HG03280 (cell line): Measurements from ENCODE around the gene CDC20.

Experiments
- ATAC-seq: cut with Tn5 transposase; IDR thresholded peaks from one replicate; pipeline ENCODE4 v1.9.1; 2021; ENCODE audit warnings: mild to moderate bottlenecking, moderate library complexity; ENCODE audit not compliant: unreplicated experiment

The CDC20 gene

DNA sequence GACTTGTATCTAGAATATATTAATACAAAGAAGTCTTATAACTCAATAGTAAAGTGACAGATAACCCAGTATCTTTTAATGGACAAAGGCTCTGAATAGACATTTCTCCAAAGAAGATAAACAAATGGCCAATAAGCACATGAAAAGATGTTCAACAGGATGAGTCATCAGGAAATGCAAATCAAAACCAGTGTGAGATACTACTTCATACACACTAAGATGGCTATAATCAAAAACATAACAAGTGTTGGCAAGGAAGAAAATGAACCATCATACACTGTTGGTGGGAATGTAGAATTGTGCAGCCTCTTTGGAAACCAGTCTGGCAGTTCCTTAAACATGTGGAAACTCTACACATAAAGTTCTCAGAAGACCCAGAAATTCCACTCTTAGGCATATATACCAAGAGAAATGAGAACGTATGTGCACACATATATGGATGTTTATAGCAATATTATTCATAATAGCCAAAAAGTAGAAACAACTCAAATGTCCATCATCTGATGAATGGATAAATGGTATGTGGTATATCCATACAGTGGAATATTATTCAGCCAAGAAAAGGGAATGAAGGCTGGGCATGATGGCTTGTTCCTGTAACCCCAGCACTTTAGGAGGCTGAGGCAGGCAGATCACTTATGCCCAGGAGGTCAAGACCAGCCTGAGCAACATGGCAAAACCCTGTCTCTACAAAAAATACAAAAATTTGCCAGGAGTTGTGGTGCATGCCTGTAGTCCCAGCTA lies 31.1 kb upstream of the CDC20 start:
- ATAC-seq = no peak

GRCh38 chr1:43329995-43330751 lies 28.6 kb upstream of the CDC20 start:
- ATAC-seq = no peak

DNA sequence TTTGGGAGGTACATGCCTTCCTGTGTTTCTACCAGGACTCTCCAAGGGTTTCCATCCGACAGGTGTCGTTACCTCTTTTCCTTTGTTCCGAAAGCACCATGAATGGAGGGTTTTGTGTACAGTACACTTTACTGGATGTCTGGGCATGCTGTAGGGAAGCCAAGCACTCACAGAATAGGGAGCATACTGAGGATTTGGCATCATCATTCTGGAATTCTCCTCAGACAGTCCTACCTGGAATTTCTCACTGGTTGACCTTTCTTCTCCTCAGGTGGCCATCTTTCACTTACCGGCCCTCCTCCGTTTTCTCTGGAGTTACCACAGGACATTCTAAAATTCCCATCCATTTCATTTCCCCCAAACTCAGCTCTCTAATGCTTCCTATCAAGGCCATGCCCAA lies 27.1 kb upstream of the CDC20 start:
- no peak for ATAC-seq

GRCh38 chr1:43334453-43335205 lies 24.2 kb upstream of the CDC20 start:
- no peak for ATAC-seq

GRCh38 chr1:43337588-43337987 lies 21.2 kb upstream of the CDC20 start, which contains the start of gene MPL:
Gene MPL (plus strand): TSS chr1:43337818. CDS start chr1:43337849, 31 bp downstream.
- no peak for ATAC-seq

DNA sequence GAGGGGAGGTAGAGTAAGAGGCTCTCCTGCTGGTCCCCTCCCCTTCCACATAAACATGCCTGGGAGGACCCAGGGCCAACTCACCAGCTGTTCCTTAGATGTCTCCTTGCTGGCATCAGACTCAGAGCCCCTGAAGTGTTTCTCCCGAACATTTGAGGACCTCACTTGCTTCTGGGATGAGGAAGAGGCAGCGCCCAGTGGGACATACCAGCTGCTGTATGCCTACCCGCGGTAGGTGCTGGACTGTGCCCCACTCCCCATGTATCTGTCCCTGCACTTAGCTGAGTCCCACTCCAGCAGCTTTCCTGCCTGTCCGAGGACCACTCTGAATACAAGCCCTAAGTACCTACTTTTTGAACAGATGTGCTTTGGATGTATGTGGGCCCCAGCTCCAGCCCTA lies 20.8 kb upstream of the CDC20 start:
- ATAC-seq = no peak

- ATAC-seq = no peak
Observed at GRCh38 chr1:43339584-43340232, 19.1 kb upstream of the CDC20 start.

DNA sequence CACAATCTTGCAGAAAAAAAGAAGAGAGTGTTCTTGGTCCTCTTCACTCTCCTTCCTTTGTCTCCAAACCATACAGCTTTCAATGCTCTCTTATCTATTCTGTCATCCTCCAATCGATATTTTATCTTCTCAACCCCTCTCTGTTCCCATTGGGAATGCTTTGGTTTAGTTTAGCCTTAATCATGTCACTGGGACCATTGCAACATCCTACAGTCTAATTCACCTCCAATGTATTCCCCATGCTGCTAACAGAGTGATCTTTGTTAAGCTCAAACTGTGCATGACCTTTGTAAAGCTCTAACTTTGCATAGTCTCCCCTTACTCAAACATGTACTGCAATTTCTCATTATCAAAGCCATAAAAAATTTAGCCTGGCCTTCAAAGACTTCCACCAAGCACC lies 18.2 kb upstream of the CDC20 start:
- no peak for ATAC-seq

DNA sequence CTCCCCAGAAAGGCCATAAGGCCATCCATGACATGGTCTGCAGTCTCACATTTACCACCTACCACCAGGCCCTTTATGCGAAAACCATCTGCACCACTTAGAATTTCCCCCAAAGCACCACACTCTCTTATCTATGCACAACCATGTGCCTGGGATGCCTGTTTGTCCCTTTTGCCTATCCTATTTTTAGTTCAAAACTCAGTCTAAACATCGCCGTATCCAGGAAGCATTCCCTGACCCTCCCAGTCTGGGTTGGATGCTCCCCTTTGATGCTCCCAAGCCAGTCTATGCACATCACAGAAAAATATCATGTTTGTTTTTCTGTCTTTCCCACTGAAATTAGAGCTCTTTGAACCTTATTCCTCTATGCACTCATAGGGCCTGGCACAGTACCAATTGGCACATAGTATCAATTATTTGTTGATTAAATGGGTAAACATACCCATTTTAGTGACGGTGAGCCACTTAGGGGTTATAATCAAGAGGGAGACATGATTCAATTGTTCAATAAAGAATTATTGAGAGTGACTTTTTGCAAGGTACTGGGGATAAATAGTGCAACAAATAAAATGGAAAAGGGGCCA lies 14.4 kb upstream of the CDC20 start:
- no peak for ATAC-seq

GRCh38 chr1:43345120-43345519 lies 13.7 kb upstream of the CDC20 start:
- no peak for ATAC-seq

DNA sequence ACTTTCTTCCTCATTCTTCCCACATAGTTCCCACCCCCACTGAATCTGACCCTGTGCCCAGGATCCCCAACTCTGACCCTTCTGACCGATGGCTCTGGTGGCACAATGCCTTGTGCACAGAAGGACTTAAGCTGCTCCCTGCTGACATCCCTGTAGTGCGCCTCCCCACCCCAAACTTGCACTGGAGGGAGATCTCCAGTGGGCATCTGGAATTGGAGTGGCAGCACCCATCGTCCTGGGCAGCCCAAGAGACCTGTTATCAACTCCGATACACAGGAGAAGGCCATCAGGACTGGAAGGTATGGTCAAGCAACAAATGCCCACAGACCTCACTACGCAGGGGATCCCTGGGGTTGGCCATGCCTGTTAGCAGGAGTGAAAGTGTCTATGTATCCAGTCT lies 12.1 kb upstream of the CDC20 start:
- ATAC-seq = no peak

GRCh38 chr1:43348343-43348808 lies 10.4 kb upstream of the CDC20 start:
- ATAC-seq = no peak

- ATAC-seq = no peak
Observed at GRCh38 chr1:43348809-43349593, 9.8 kb upstream of the CDC20 start.

GRCh38 chr1:43349594-43350306 lies 9.0 kb upstream of the CDC20 start:
- no peak for ATAC-seq

GRCh38 chr1:43350976-43351375 lies 7.8 kb upstream of the CDC20 start:
- ATAC-seq = no peak

- no peak for ATAC-seq
Observed at GRCh38 chr1:43351421-43352350, 7.1 kb upstream of the CDC20 start.

DNA sequence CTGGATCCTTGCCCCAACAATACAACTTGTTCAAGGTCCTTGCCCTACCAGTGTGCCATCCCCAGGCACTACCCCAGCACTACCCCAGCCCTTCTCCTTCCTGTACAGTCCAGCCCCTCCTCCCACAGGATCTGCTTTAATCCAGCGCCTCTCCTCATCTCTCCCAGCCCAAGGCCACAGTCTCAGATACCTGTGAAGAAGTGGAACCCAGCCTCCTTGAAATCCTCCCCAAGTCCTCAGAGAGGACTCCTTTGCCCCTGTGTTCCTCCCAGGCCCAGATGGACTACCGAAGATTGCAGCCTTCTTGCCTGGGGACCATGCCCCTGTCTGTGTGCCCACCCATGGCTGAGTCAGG lies 6.5 kb upstream of the CDC20 start:
- ATAC-seq = no peak

GRCh38 chr1:43352881-43353280 lies 5.9 kb upstream of the CDC20 start:
- no peak for ATAC-seq
